ENCODE measurements around the gene TRPV5.

Gene TRPV5

GRCh38 chr7:142870566-142871259 lies 62.8 kb downstream of the TRPV5 start:
- no peak for DNase-seq (ENCODE audit: low read depth)

- DNase-seq (ENCODE audit: low read depth) = no peak
Observed at GRCh38 chr7:142870147-142870559, 63.4 kb downstream of the TRPV5 start.

- DNase-seq (ENCODE audit: low read depth) = no peak
Observed at GRCh38 chr7:142869434-142869833, 64.1 kb downstream of the TRPV5 start.

GRCh38 chr7:142868986-142869415 lies 64.5 kb downstream of the TRPV5 start:
- DNase-seq (ENCODE audit: low read depth) = no peak

GRCh38 chr7:142868188-142868985 lies 65.2 kb downstream of the TRPV5 start:
- no peak for DNase-seq (ENCODE audit: low read depth)

GRCh38 chr7:142867398-142868187 lies 66.0 kb downstream of the TRPV5 start:
- DNase-seq (ENCODE audit: low read depth) = no peak

GRCh38 chr7:142867097-142867378 lies 66.5 kb downstream of the TRPV5 start:
- no peak for DNase-seq (ENCODE audit: low read depth)

- no peak for DNase-seq (ENCODE audit: low read depth)
Observed at GRCh38 chr7:142866361-142867096, 67.0 kb downstream of the TRPV5 start.

- no peak for DNase-seq (ENCODE audit: low read depth)
Observed at GRCh38 chr7:142865766-142866165, 67.8 kb downstream of the TRPV5 start.

GRCh38 chr7:142864980-142865747 lies 68.4 kb downstream of the TRPV5 start:
- DNase-seq (ENCODE audit: low read depth) = no peak

GRCh38 chr7:142863891-142864685 lies 69.5 kb downstream of the TRPV5 start:
- no peak for DNase-seq (ENCODE audit: low read depth)

- no peak for DNase-seq (ENCODE audit: low read depth)
Observed at GRCh38 chr7:142862786-142863400, 70.7 kb downstream of the TRPV5 start.

GRCh38 chr7:142862351-142862750 lies 71.2 kb downstream of the TRPV5 start:
- no peak for DNase-seq (ENCODE audit: low read depth)

GRCh38 chr7:142860968-142861367 lies 72.6 kb downstream of the TRPV5 start:
- no peak for DNase-seq (ENCODE audit: low read depth)

GRCh38 chr7:142859829-142860228 lies 73.7 kb downstream of the TRPV5 start:
- DNase-seq (ENCODE audit: low read depth) = no peak

GRCh38 chr7:142859411-142859810 lies 74.1 kb downstream of the TRPV5 start:
- no peak for DNase-seq (ENCODE audit: low read depth)
